Measurements from ENCODE around the gene DLG3.

Gene DLG3

GRCh38 chrX:70552130-70552704 is 107.6 kb downstream of the DLG3 start:
- H3K36me3 ChIP-seq: no peaks in the 10 kb centered on the region
- TF ChIP-seq CTCF (IDR thresholded peaks at IDR 0.05): no peak
- H3K27ac ChIP-seq: no peak overlapping the region
- H3K27me3 ChIP-seq: no peaks in the 10 kb centered on the region
- H3K9me3 ChIP-seq: no peaks in the 10 kb centered on the region
- H3K4me1 ChIP-seq (ENCODE audit: control insufficient read depth in 1 of 2, insufficient read depth in 1 of 2, low read depth in 1 of 2, low read length in 1 of 2): no peaks in the 10 kb centered on the region
- no peak overlapping the region for H3K4me3 ChIP-seq (ENCODE audit: low read depth in 1 of 2, low read length in 1 of 2)

GRCh38 chrX:70553516-70553915 is 108.9 kb downstream of the DLG3 start:
- Histone ChIP-seq H3K27ac (no peak overlapping the region), H3K36me3 (no peaks in the 10 kb centered on the region)
- TF ChIP-seq CTCF (IDR thresholded peaks at IDR 0.05): no peak

GRCh38 chrX:70554081-70554480 is 109.4 kb downstream of the DLG3 start:
- Histone ChIP-seq H3K4me1 (ENCODE audit: control insufficient read depth in 1 of 2, insufficient read depth in 1 of 2, low read depth in 1 of 2, low read length in 1 of 2) (no peaks in the 10 kb centered on the region), H3K36me3 (no peaks in the 10 kb centered on the region), H3K27me3 (no peaks in the 10 kb centered on the region), H3K27ac (no peak overlapping the region), H3K4me3 (ENCODE audit: low read depth in 1 of 2, low read length in 1 of 2) (no peak overlapping the region), H3K9me3 (no peaks in the 10 kb centered on the region)
- no peak for TF ChIP-seq CTCF (IDR thresholded peaks at IDR 0.05)

More at GRCh38 chrX:70553516-70553915, 108.9 kb downstream of the DLG3 start:
- Histone ChIP-seq H3K9me3 (no peaks in the 10 kb centered on the region), H3K27me3 (no peaks in the 10 kb centered on the region), H3K4me1 (ENCODE audit: control insufficient read depth in 1 of 2, insufficient read depth in 1 of 2, low read depth in 1 of 2, low read length in 1 of 2) (no peaks in the 10 kb centered on the region), H3K4me3 (ENCODE audit: low read depth in 1 of 2, low read length in 1 of 2) (no peak overlapping the region)

- H3K36me3 ChIP-seq: no peaks in the 10 kb centered on the region
- no peaks in the 10 kb centered on the region for H3K27me3 ChIP-seq
- no peaks in the 10 kb centered on the region for H3K9me3 ChIP-seq
- no peaks in the 10 kb centered on the region for H3K4me1 ChIP-seq (ENCODE audit: control insufficient read depth in 1 of 2, insufficient read depth in 1 of 2, low read depth in 1 of 2, low read length in 1 of 2)
- no peak overlapping the region for H3K4me3 ChIP-seq (ENCODE audit: low read depth in 1 of 2, low read length in 1 of 2)
- no peak overlapping the region for H3K27ac ChIP-seq
- TF ChIP-seq CTCF (IDR thresholded peaks at IDR 0.05): no peak
Measured at GRCh38 chrX:70554523-70554922, 109.9 kb downstream of the DLG3 start.

GRCh38 chrX:70554948-70555347 is 110.3 kb downstream of the DLG3 start:
- Histone ChIP-seq H3K9me3 (no peaks in the 10 kb centered on the region), H3K36me3 (no peaks in the 10 kb centered on the region), H3K27me3 (no peaks in the 10 kb centered on the region), H3K27ac (no peak overlapping the region), H3K4me1 (ENCODE audit: control insufficient read depth in 1 of 2, insufficient read depth in 1 of 2, low read depth in 1 of 2, low read length in 1 of 2) (no peaks in the 10 kb centered on the region), H3K4me3 (ENCODE audit: low read depth in 1 of 2, low read length in 1 of 2) (no peak overlapping the region)
- no peak for TF ChIP-seq CTCF (IDR thresholded peaks at IDR 0.05)

All from neutrophil (primary cell).